PC-9 (cell line): ENCODE measurements around the gene ADGRL1. TPM values are rescaled to one million over a fixed set of nuclear protein-coding genes. Genes with fewer than 3 reads are reported as not detected.
A peak's percentile ranks its signal among the peaks of the same experiment; 100 is the strongest.
"Not testable (repeated sequence)": the region's sequence is repeated elsewhere in the genome, so short reads cannot be mapped to it uniquely, and the experiment has no call there.

ENCODE experiments used
- BruUV-seq: library from RNA; stranded (reverse); fragments of 400-500 nt; replicated peaks from 2 replicates; lab custom pipeline; 2021; lab: Mats Ljungman, UMichigan
- CTCF ChIA-PET: fragments of 300-600 bp; sonication (Branson Sonifier 250); formaldehyde crosslinking; loops from one replicate; lab custom pipeline; 2022; ENCODE audit warnings: antibody characterized with exemption; lab: Charles Lee
- POLR2A ChIA-PET: fragments of 300-600 bp; sonication (Branson Sonifier 250); formaldehyde crosslinking; loops from one replicate; lab custom pipeline; 2022; ENCODE audit warnings: antibody characterized with exemption; ENCODE audit not compliant: unreplicated experiment; lab: Charles Lee
- DNase-seq, 2 experiments: peaks; one replicate each; pipeline versions ENCODE4 v3.0.0 to v3.0.0-alpha.2; 2015 to 2022; ENCODE audit warnings: mixed read lengths in 1 of 2
- H2AFZ ChIP-seq: fragments of 200-600 bp; sonication (generic); 2 replicates; pipeline ENCODE4 v1.8.1; 2017; ENCODE audit warnings: antibody characterized with exemption
- H3F3A ChIP-seq: fragments of 200-600 bp; sonication (generic); 2 replicates; pipeline ENCODE4 v1.8.1; 2017; ENCODE audit warnings: antibody characterized with exemption, mild to moderate bottlenecking, low read depth; ENCODE audit not compliant: insufficient read depth
- H3K27ac ChIP-seq: fragments of 200-600 bp; sonication (generic); 2 replicates; pipeline ENCODE4 v1.6.1; 2016; ENCODE audit warnings: mixed run types
- H3K27me3 ChIP-seq: fragments of 200-600 bp; sonication (generic); 2 replicates; pipeline ENCODE4 v1.6.1; 2016; ENCODE audit warnings: low read depth, mixed run types; ENCODE audit not compliant: insufficient read depth
- H3K36me3 ChIP-seq: fragments of 200-600 bp; sonication (generic); 2 replicates; pipeline ENCODE4 v1.6.1; 2016; ENCODE audit warnings: low read depth, mixed run types
- H3K4me1 ChIP-seq: fragments of 200-600 bp; sonication (generic); replicated peaks from 2 replicates; pipeline ENCODE4 v1.6.1; 2016; ENCODE audit warnings: mixed run types; ENCODE audit not compliant: insufficient read depth
- H3K4me2 ChIP-seq: fragments of 200-600 bp; sonication (generic); 2 replicates; pipeline ENCODE4 v1.6.1; 2017; ENCODE audit warnings: mixed run types
- H3K4me3 ChIP-seq: fragments of 200-600 bp; sonication (generic); 2 replicates; pipeline ENCODE4 v1.6.1; 2016; ENCODE audit warnings: mixed run types
- H3K79me2 ChIP-seq: fragments of 200-600 bp; sonication (generic); 2 replicates; pipeline ENCODE4 v1.6.1; 2017; ENCODE audit warnings: low read depth, mixed run types
- H3K9me2 ChIP-seq: fragments of 200-600 bp; sonication (generic); 2 replicates; pipeline ENCODE4 v1.8.1; 2017; ENCODE audit warnings: mild to moderate bottlenecking; ENCODE audit not compliant: insufficient read depth
- H3K9me3 ChIP-seq: fragments of 200-600 bp; sonication (generic); 2 replicates; pipeline ENCODE4 v1.8.1; 2016; ENCODE audit warnings: low read depth; ENCODE audit not compliant: insufficient read depth
- H4K20me1 ChIP-seq: fragments of 200-600 bp; sonication (generic); 2 replicates; pipeline ENCODE4 v1.8.1; 2017; ENCODE audit not compliant: insufficient read depth
- CTCF ChIP-seq: fragments of 200-600 bp; sonication (generic); conservative IDR thresholded peaks from 2 replicates; pipeline ENCODE4 v1.6.1; 2017; ENCODE audit warnings: mixed run types, antibody characterized with exemption, mild to moderate bottlenecking, moderate library complexity
- EZH2 ChIP-seq: fragments of 200-600 bp; sonication (generic); IDR thresholded peaks from 2 replicates; pipeline ENCODE4 v1.8.0; 2017; ENCODE audit warnings: antibody characterized with exemption, low read depth
- intact Hi-C: fragments of 100-400 bp; cut with micrococcal nuclease; formaldehyde crosslinking; loops from one replicate; pipeline ENCODE4 v1.10.0; 2022; ENCODE audit not compliant: unreplicated experiment
- total RNA-seq: library from RNA; stranded (reverse); gene quantifications from 2 replicates; pipeline ENCODE4 v1.2.3, GENCODE V29; 2021

Gene ADGRL1
- total RNA-seq, 1 experiment from 2014 or later = 31.5 TPM

- H3K27ac ChIP-seq = no peak overlapping the region
- H3K9me2 ChIP-seq = no peaks in the 10 kb centered on the region
- no peaks in the 10 kb centered on the region for H4K20me1 ChIP-seq
- ChIA-PET CTCF (no interaction called here), POLR2A (no interaction called here)
- no peaks in the 10 kb centered on the region for H3K36me3 ChIP-seq
- no peak overlapping the region for H3K4me3 ChIP-seq
- H3K79me2 ChIP-seq = no peaks in the 10 kb centered on the region
- H3K9me3 ChIP-seq = no peaks in the 10 kb centered on the region
- no peaks in the 10 kb centered on the region for H3K27me3 ChIP-seq
- BruUV-seq = no TSS peak
- H3F3A ChIP-seq = no peaks in the 10 kb centered on the region
- no peak for TF ChIP-seq CTCF
- no peak for TF ChIP-seq EZH2
- intact Hi-C loops = no loop called here
- no peak overlapping the region for H3K4me2 ChIP-seq
- H2AFZ ChIP-seq = no peak overlapping the region
- no peak for DNase-seq
- peaks cover 8% of the 10 kb centered on the region; the same call in 1 of the 2 replicates for H3K4me1 ChIP-seq
These were observed 44.9 kb upstream of the ADGRL1 start for GRCh38 chr19:14250870-14251269.

GRCh38 chr19:14250315-14250714, 44.3 kb upstream of the ADGRL1 start:
- H3K4me1 ChIP-seq, H4K20me1 ChIP-seq, H3F3A ChIP-seq, H3K36me3 ChIP-seq, H3K9me2 ChIP-seq, H3K27ac ChIP-seq, H3K79me2 ChIP-seq, POLR2A ChIA-PET, H3K4me2 ChIP-seq, H3K4me3 ChIP-seq, H3K27me3 ChIP-seq, H2AFZ ChIP-seq, H3K9me3 ChIP-seq, DNase-seq, intact Hi-C loops, CTCF ChIA-PET, BruUV-seq: not testable (repeated sequence)

- H3K9me2 ChIP-seq, H3K79me2 ChIP-seq, H3K4me3 ChIP-seq, DNase-seq, intact Hi-C loops, CTCF ChIA-PET, H3K36me3 ChIP-seq, H3K27me3 ChIP-seq, H3K27ac ChIP-seq, H2AFZ ChIP-seq, H3K9me3 ChIP-seq, BruUV-seq, H3F3A ChIP-seq, H4K20me1 ChIP-seq, H3K4me1 ChIP-seq, POLR2A ChIA-PET: not testable (repeated sequence)
- peak overlapping the region; percentile 96; the same call in 1 of the 2 replicates for H3K4me2 ChIP-seq
These were observed 43.9 kb upstream of the ADGRL1 start for GRCh38 chr19:14249891-14250290.

GRCh38 chr19:14249012-14249754, 43.2 kb upstream of the ADGRL1 start:
- Histone ChIP-seq H3K4me3 (peak overlapping the region; percentile 74), H2AFZ (peak overlapping the region; percentile 88), H3K4me2 (peak overlapping the region; percentile 96)
- POLR2A ChIA-PET, H3K36me3 ChIP-seq, H3K9me3 ChIP-seq, CTCF ChIA-PET, intact Hi-C loops, H3K27ac ChIP-seq, H3K27me3 ChIP-seq, H4K20me1 ChIP-seq, H3K9me2 ChIP-seq, H3K4me1 ChIP-seq, H3K79me2 ChIP-seq, BruUV-seq, H3F3A ChIP-seq: not testable (repeated sequence)
- DNase-seq = peak in 1 of 2 experiments; percentile 14
